GM12873 (cell line): ENCODE measurements around the gene BTNL8.

Source experiments
- TF ChIP-seq, protein P1 (sequence below): IDR thresholded peaks from 2 replicates; pipeline ENCODE4 v1.5.1; 2012; ENCODE audit warnings: low read depth, mild to moderate bottlenecking, moderate library complexity, low read length, control low read depth; ENCODE audit not compliant: insufficient read depth; ENCODE audit errors: missing control alignments

BTNL8 gene

DNA sequence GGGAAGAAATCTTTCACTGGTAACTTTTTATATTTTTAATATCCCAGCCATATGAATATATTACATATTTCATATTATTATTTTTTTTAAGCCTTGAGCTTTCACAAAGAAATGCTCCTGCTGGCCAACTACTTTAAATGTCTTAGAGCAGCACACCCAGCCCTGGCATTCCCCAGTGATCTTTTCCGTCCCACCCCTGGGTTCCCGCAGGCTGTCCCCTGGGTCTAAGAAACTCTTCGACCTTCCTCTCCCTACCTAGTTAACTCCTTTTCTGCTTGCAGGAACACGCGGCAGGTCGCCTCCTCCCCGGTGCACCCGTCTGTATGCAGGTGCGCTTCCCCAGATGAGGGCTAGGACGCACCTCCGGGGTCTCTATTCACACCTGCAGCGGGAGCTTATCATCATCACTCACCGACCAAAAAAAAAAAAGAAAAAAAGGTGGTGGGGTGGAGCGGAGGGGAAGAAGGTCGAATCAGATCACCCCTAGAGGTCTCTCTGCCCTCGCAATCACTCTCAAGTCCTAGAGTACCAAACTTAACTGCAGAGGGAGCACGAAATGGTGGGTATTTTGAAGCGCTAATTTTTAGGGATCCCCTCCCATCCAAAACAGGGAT is 38.6 kb upstream of the BTNL8 start:
- TF ChIP-seq, protein P1, sequence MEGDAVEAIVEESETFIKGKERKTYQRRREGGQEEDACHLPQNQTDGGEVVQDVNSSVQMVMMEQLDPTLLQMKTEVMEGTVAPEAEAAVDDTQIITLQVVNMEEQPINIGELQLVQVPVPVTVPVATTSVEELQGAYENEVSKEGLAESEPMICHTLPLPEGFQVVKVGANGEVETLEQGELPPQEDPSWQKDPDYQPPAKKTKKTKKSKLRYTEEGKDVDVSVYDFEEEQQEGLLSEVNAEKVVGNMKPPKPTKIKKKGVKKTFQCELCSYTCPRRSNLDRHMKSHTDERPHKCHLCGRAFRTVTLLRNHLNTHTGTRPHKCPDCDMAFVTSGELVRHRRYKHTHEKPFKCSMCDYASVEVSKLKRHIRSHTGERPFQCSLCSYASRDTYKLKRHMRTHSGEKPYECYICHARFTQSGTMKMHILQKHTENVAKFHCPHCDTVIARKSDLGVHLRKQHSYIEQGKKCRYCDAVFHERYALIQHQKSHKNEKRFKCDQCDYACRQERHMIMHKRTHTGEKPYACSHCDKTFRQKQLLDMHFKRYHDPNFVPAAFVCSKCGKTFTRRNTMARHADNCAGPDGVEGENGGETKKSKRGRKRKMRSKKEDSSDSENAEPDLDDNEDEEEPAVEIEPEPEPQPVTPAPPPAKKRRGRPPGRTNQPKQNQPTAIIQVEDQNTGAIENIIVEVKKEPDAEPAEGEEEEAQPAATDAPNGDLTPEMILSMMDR = peak; percentile 42

- TF ChIP-seq, protein P1 = no peak
Observed at GRCh38 chr5:180860887-180861822, 37.8 kb upstream of the BTNL8 start, which contains the start of gene ZFP62. TSS of gene ZFP62 (minus strand) at chr5:180861276. CDS start at chr5:180861219, 57 bp downstream.

DNA sequence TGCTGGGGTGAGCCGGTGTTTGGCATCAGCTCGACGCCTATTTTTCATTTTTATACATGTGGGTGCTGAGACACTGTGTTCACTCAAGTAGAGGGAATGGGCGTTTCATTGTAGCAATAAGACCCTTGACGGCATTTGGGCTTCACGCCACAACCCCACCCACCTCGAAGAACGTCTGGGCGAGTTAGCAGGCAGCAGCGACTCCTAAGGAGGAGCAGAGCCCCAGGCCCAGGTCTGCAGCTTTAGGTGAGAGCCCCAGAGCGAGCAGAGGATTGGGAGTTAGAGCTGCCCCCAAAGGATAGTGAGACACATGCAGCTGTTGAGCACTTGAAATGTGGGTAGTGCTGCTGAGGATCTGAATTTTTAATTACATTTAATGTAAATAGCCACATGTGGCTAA is 36.3 kb upstream of the BTNL8 start:
- TF ChIP-seq, protein P1 = no peak

DNA sequence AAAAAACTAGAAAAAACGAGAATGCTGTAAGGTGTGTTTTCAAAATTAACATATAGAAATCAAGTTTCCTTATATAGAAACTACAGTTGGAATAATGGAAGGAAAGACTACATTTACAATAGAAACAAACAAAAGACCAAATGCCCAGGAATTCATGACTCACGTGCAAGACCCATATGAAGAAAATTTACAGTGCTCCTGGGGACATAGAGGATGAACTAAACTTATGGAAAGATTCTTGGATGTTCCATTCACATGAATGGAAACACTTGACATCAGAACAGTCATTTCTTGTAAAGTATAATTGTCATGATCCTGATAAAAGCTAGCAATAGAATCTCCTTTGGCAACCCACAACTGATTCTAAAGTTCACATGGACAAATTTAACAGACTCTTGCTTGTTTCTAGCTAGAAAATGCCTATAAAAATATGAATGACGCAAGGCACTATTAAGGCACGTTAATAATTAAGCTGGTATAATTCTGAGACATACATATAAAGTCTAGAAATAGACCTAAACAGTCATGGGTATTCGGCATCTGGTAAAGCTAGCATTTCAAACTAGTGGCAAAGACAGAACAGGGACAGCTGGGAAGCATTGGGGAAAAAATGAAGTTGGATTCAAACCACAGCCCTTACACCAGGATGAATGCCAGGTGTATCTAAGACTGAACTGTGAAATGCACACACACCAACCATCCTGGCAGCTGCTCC is 32.8 kb upstream of the BTNL8 start:
- TF ChIP-seq, protein P1 = no peak

DNA sequence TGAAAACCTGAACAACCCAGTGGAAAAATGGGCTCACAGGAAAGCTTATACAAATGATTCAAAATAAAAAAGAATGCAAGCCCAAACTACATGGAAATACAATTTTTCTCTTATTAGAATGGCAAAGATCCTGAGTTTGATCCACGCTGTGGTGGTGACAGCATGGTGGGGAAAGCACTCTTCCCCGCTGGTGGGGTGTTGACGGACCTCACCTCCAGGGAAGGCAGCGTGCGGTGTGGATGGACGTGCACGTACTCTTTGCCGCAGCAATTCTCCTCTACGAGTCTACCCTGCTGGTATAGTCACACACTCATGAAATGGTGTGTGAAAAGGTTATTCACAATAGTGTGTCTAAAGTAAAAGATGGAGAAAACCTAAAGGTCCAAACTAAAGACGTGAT is 32.0 kb upstream of the BTNL8 start:
- TF ChIP-seq, protein P1 = no peak

GRCh38 chr5:180868960-180869359 is 30.0 kb upstream of the BTNL8 start:
- TF ChIP-seq, protein P1 = peak; percentile 82

GRCh38 chr5:180869587-180869986 is 29.4 kb upstream of the BTNL8 start:
- TF ChIP-seq, protein P1 = no peak
